ENCODE data around the gene RAD17.
"Not testable (repeated sequence)": the region's sequence is repeated elsewhere in the genome, so short reads cannot be mapped to it uniquely, and the experiment has no call there.

RAD17 gene

DNA sequence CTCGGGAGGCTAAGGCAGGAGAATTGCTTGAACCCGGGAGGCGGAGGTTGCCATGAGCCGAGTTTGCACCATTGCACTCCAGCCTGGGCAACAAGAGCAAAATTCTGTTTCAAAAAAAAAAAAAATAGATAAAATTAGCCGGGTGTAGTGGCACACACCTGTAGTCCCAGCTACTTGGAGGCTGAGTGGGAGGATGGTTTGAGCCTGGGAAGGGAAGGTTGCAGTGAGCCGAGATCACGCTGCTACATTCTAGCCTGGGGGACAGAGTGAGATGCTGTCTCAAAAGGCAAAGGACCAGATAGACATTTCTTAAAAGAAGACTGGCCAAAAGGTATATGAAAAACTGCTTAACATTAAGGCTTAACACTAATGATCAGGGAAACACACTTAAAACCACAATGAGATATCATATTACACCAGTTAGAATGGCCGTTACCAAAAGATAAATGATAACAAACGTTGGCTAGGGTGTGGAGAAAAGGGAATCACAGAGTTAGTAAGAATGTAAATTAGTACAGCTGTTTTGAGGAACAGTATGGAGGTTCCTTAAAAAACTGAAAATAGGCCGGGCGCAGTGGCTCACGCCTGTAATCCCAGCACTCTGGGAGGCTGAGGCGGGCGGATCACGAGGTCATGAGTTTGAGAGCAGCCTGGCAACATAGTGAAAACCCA lies 35.2 kb downstream of the RAD17 start:
- DNase-seq: no peak

DNA sequence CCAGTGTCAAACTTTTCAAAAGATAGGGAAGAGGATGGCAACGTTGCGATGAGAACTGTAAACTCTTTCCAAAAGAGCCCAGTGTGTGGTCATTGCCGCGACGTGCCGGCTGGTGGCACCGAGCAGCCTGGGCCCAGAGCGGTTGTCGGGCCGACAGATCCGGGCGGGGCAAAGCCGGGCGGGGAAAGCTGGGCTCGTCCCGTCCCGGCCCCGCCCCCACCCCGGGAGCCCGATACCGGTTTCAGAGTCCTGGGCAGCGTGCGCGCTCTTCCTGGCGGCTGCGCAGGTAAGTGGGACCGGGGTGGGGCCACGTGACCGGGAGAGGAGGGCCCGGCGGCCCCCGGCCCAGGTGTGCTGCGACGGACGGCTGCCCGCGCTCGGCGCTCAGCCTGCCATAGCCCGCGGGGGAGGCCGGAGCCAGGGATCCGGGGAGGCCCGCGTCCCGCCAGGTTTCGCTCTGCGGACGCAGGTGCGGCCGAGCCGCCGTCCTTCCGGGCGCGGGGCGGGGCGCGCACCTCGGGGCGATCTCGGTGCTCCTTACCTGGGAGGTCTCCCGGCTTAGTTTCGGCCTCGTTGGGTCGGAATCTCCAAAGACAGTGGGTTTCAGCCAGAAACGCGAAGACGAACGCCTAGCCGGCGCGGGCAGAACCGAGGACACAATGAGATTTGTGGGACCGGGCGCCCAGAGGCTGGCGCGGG lies 45.4 kb downstream of the RAD17 start, which contains the start of gene MARVELD2:
MARVELD2 (plus strand) TSS at position 232 of the 699 bp plus-strand sequence. CDS start 4,270 bp downstream, outside the sequence.
- DNase-seq: peak; percentile 9

DNA sequence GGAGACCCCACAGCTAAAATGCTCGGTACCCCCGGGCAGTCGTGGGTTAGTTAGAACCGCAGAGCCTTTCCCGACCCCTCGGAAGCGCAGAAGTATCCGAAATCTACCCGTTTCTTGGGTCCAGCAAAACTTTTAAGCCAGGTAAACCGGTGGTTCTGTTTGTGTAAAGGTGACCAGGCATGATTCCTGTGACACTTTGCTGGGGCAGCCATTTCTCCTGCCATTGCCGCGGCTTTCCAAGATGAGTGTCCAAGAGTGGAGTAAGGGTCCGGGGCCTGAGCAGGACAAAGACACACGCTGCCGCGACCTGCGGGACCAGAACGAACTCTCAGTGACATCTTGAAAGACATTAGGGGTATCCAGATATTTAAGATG lies 46.0 kb downstream of the RAD17 start:
- DNase-seq: no peak

DNA sequence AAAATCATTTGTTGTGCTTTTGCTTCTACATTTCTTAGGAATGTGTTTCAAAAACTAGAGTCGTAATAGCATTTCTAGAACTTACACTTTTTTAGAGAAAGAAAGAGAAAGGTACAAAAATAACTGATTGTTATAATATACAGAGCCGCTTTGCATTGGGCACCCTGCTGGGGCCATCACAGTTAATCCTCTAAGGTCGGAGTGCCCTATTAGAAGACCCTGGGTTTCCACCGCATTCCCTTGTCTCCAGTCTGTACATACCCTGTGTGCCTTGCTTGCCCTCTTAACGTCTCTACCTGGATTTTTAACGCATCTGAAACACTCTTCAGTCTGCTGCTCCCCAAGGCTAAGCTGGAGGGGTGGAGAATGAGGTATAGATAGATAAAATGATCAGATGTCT lies 46.6 kb downstream of the RAD17 start:
- DNase-seq: no peak

DNA sequence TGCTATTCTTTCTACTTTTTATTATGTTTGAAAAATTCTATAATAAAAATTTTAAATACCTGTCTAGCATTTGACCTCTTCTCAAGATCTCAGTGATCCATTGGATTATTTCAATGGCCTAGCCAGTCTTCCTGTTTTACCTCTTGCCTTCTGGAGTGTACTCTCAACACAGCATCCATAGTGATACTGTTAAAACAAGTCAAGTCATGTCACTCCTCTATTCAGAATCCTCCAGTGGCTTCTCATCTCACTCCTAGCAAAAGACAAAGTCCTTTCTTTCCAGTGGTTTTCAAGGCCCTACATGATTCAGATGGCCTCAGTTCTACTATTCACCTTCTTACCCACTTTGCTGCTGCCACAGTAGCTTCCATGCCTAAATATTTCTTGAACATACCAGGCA lies 47.1 kb downstream of the RAD17 start:
- DNase-seq: no peak

DNA sequence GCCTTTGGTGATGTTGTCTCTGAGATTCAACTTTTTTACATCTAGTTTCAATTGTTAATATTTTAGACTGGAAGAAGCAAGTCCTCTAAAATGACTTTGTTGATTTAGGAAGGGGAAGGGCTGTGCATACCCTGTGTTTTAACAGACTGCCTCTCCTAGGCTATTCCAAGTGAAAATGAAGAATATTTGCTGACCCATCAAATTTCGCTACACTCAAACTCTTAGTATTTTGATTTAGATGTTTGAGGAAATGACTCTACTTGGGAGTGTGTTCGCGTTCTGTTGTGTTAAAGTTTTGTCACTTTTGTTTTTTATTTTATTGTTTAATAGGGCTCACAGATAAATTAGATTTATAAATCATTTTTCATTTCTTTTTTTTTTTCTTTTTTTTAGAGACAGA lies 48.9 kb downstream of the RAD17 start:
- no peak for DNase-seq

DNA sequence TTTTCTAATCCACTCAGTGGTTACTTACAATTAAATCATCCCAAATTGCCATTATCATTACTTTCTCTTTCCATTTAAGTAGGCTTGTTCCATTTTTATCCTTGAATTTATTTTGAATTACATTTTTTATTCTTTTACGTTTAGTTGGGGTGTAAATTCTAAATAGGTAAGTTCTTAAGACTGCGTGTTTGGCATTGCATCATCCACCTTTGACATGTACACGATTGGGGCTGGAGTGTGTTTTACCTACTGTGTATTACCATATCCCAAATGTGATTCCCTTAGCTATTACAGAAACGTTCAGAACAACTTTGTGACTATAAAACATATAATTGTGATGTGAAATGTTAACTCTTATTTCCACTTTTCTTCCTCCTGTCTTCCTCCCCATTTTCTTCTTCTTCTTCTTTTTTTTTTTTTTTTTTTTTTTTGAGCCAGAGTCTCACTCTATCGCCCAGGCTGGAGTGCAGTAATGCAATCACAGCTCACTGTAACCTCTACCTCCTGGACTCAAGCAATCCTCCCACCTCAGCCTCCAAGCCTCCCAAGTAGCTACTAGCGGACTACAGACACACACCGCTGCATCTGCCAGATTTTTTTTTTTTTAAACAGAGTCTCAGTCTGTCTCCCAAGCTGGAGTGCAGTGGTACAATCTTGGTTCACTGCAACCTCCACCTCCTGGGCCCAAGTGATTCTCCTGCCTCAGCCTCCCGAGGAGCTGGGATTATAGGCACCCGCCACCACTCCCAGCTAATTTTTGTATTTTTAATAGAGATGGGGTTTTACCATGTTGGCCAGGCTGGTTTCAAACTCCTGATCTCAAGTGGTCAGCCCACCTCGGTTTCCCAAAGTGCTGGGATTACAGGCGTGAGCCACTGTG lies 62.0 kb downstream of the RAD17 start:
- DNase-seq: no peak

DNA sequence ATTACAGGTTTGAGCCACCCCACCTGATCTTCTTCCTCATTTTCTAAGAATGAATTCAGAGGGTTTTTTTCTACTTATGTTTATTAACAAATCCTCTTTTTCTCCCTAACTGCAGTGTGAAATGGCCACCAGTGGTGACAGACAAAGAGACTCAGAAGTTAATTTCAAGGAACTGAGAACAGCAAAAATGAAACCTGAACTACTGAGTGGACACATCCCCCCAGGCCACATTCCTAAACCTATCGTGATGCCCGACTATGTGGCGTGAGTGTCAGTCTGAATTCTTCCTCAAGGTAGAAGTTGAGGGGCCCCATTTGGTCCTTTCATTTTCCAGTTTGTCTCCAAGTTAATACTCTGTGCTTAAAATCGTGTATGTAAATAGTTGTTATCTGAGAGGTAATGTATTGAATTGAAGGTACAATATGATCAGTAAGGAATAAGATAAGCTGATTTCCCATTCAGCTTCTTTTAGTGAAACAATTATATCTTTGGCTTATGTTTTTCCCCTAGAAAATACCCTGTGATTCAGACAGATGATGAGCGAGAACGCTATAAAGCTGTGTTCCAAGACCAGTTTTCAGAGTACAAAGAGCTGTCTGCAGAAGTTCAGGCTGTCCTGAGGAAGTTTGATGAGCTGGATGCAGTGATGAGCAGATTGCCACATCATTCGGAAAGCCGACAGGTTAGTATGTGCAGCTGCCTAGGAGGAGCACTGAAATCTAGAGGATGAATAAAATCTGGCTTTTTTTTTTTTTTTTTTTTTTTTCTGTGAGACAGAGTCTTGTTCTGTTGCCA lies 63.0 kb downstream of the RAD17 start:
- DNase-seq: no peak

DNA sequence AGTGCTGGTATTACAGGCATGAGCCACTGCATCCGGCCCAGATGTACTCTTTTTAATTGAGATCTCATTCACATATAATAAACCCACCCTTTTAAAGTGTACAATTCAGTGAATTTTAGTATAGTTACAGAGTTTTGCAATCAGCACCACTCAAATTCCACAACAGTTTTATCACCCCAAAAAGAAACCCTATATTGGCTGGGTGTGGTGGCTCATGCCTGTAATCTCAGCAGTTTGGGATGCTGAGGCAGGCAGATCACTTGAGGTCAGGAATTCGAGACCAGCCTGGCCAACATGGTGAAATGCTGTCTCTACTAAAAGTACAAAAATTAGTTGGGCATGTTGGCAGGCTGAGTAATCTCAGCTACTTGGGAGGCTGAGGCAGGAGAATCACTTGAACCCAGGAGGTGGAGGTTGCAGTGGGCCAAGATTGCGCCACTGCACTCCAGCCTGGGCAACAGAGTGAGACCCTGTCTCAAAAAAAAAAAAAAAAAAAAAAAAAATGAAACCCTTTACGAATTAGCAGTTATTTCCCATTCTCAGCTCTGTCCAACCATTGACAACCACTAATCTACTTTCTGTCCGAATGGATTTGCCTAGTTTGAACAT lies 65.8 kb downstream of the RAD17 start:
- DNase-seq: not testable (repeated sequence)

DNA sequence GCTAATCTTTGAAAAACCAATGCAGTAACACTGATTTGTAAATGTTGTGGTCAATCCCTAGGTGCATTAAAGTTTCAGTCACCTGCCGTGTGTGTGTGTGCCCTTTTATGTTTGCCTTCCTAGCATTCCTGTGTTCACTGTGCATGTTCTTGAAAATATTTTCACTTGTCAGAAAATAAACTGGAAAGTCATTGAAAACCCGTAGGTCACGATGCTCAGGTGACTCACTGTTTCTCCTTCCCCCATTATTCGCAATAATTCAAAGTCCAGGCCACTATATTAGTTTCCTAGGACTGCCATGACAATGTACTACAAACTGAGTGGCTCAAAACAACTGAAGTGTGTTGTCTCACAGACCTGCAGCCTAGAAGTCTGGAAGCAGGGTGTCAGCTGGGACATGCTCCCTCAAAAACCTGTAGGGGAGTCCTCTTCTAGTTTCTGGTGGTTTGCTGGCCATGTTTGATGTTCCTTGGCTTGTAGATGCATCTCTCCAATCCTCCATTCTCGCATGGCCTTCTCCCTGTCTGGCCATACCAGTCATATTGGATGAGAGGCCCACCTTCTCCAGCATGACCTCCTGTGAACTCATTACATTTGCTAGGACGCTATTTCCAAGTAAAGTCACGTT lies 74.6 kb downstream of the RAD17 start:
- no peak for DNase-seq

DNA sequence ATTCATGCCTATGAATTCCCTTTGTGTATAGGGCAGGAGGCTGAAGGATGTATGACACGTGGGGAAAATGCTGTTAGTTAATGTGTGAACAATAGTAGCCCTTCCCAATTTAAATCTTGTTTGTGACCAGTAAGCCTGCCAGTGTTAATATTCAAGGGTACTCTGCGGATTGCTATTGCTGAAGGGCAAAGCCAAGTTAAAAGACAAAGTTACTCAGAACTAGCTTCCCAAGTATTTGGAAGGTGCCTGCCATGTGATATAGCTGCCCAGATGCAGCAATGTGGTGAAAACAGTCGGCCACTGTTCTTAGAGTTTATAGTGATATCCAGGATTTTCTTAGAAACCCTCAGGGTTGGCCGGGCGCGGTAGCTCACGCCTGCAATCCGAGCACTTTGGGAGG lies 79.9 kb downstream of the RAD17 start:
- no peak for DNase-seq

DNA sequence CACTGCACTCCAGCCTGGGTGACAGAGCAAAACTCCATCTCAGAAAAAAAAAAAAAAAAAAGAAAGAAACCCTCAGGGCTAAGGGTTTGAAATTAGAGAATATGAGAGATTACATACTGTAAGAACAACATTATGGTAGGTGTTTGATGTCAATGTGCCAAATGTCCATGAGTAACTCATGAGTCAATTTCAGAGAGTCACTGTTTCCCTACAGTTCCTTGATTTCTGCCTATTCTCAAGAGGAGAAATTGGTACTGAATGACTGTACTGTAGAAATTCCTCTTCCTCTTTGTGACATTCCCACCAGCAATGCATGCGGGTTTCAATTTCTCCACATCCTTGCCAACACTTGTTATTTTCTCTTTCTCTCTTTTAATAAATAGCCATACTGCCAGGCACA lies 80.5 kb downstream of the RAD17 start:
- DNase-seq: peak; percentile 72

DNA sequence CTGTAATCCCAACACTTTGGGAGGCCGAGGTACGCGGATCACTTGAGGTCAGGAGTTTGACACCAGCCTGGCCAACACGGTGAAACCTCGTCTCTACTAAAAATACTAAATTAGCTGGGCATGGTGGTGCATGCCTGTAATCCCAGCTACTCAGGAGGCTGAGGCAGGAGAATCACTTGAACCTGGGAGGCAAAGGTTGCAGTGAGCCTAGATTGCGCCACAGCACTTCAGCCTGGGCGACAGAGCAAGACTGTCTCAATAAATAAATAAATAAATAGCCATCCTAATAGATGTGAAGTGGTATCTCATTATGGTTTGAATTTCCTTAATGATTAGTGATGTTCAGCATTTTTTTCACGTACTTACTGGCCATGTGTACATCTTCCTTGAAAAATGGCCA lies 80.9 kb downstream of the RAD17 start:
- DNase-seq: not testable (repeated sequence)

DNA sequence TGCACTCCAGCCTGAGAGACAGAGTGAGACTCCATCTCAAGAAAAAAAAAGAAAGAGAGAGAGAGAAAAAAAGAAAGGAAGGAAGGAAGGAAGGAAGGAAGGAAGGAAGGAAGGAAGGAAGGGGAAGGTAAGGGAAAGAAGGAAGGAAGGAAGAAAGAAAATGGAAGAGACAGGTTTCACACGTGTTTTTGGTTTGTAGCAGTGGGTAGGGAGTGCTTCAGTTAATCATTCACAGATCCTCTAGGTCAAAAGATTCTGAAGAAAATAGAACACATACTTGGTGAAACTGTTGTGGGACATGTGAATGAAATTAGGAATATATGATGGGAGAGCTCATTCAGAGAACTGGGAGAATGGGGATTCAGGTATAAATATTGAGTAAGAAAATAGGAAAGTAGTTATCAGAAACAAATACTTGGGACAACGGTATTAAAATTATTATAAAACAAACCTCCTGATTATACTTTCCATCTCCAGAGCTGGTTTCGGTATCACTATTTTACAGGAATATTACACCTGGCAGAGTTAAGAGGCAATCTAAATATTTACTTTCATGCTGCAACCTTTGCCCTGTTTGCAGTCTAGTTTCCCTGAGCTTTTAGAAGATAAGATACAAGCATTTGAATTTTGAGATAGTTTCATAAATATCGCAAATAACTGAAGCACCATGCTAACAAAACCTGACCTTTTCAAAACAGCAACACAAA lies 82.5 kb downstream of the RAD17 start:
- no peak for DNase-seq

DNA sequence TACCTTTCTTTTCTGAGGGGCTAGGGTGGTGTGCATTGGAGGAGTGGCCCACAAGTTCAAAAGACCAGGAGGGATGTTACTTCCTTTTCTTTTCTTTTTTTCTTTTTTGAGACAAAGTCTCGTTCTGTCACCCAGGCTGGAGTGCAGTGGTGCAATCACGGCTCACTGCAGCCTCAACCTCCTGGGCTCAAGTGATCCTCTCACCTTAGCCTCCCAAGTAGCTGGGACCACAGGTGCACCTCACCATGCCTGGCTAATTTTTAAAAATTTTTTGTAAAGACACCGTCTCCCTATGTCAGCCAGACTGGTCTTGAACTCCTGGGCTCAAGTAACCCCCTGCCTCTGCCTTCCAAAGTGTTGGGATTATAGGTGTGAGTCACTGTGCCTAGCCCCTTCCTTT lies 83.9 kb downstream of the RAD17 start:
- DNase-seq: not testable (repeated sequence)

DNA sequence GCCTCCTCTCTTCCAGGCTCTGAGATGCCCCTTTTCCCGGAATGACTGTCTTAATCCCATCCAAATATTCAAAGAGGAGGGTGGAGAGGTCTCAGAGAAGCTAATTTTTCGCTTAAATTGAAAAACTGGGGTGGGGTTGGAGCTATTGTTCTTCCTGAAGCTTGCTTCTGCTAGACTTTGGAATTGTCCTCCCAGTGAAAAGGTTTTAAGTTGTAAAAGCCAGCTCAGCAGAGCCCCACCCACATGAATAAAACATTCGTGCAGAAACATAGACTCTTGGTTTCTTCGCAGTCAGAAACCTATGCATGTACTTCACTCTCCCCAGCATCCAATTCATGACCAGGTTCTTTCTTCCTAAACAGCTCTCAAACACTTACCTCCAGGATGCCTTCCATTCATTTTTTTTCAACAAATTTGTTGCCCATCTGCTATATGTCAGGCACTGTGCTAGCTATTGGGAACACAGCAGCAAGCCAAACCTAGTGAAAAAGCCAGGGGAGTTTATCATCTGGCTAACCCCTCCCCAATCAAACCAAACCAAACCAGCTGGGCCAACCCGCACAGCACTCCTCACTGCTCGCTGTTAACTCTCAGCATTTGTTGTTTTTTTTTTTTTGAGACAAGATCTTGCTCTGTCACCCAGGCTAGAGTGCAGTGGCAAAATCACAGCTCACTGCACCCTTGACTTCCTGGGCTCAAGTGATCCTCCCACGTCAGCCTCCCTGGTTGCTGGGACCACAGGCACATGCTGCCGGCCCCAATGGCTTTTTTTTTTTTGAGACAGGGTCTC lies 85.0 kb downstream of the RAD17 start:
- no peak for DNase-seq

DNA sequence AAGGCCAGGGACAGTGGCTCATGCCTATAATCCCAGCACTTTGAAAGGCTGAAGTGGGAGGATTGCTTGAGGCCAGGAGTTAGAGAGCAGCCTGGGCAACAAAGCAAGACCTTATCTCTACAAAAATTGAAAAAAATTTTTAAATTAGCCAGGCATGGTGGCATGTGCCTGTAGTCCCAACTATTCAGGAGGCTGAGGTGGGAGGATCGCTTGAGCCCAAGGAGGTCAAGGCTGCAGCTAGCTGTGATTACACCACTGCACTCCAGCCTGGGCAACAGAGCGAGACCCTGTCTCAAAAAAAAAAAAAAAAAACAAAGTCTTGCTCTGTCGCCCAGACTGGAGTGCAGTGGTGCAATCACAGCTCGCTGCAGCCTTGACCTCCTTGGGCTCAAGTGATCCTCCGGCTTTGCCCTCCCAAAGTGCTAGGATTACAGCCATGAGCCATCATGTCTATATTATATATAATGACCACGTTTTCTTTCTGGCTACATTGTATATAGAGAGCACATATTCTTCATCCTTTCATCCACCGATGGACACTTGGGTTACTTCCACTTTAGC lies 85.9 kb downstream of the RAD17 start:
- not testable (repeated sequence) for DNase-seq

DNA sequence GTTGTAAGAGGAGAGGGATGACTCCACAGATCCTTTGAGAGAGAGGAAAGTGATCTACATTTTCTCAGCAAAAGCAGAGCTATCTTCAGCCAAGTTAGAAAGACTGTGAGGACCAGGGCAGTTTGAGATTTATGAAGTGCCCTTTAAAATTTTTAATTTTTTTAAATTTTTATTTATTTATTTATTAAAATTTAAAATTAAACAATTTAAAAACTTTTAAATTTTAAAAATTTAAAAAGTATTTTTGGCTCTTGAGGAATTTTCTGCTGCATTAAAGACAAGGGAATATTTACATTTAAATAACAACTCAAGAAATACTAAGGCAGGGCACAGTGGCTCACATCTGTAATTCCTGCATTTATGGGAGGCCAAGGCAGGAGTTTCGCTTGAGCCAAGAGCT lies 92.6 kb downstream of the RAD17 start:
- DNase-seq: no peak
